ENCODE data around the gene MGAT5B.

The MGAT5B gene

GRCh38 chr17:76926237-76926866 lies 58.1 kb downstream of the MGAT5B start:
- no peak for DNase-seq (ENCODE audit: low read depth in 4 of 4, low spot score in 1 of 4)

DNA sequence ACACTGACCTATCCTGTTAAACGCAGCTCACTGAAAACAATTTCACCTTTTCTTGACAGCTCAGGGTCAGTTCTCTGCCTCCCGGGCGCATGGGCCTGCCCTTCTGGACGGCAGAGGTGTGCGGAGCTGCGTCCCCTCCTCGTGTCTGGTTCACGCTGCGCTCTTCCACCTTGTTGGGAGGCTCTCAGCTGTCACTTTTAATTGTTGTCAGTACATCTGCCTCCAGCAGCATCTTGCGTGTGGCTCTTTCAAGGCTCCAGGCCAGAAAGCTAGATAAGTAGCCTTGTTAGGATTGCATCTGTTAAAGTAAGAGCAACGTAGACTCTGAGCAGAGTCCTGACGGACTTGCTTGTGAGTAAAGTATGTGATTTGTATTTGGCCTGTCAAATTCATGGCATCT lies 59.4 kb downstream of the MGAT5B start:
- no peak for DNase-seq (ENCODE audit: low read depth in 4 of 4, low spot score in 1 of 4)

DNA sequence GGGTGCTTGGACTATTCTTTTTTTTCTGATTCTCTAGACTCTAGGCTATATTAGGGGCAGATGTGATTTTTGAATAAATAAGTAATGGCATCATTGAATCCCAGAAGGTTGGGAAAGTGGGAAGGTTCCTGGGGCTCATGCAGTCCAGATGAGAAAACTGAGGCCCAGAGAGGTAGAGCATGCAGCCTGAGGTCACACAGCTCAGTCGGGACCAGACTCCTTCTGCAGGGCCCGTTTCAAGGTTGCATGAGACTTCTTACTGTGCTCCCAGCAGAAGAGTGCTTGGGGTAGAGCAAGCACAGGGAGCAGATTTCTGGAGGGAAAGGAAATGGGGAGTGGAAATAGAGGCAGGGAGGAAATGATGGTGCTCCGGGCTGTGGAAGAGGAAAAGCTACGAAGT lies 59.8 kb downstream of the MGAT5B start:
- DNase-seq (ENCODE audit: low read depth in 4 of 4, low spot score in 1 of 4): no peak

GRCh38 chr17:76929148-76929547 lies 60.9 kb downstream of the MGAT5B start:
- DNase-seq (ENCODE audit: low read depth in 4 of 4, low spot score in 1 of 4): no peak

DNA sequence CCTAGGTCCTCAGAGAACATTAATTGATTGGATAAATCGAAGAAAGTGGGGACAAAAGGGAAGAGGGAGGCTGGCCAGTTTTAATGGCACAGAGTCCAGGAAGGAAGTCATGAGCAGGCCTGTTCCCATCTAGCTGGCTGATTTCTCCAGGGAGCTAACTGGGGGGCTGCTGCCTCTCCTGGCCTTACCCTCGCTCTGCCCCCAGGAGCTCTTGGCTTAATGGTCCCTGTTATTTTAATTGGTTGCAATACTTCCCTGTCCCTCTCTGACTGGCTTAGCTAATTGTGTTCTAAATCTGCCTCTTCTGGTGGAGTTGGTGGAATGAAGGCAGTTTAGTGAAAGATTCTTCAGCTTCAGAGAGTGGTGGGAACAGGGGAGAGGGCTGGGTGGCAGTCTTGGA lies 61.4 kb downstream of the MGAT5B start:
- no peak for DNase-seq (ENCODE audit: low read depth in 4 of 4, low spot score in 1 of 4)

DNA sequence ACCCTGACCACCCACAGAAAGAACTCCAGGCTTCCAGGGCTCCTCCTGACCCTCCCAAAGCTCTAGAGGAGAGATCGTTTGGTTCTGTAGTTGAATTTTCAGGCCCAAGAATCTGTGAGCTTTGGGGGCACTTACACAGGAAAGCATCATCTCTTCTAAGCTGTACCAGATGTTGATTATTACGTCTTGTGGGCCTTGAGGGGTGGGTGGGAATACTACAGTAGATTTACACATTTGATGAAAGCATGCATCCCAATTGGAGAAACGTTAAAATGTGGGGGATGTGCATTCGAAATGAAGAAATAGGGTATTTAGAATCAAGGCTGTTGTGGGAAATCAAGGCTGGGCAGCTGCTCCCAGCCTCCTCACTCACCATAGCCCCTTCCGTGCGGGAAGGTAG lies 61.9 kb downstream of the MGAT5B start:
- no peak for DNase-seq (ENCODE audit: low read depth in 4 of 4, low spot score in 1 of 4)

GRCh38 chr17:76932402-76933333 lies 64.5 kb downstream of the MGAT5B start:
- DNase-seq (ENCODE audit: low read depth in 4 of 4, low spot score in 1 of 4): no peak

GRCh38 chr17:76934561-76935320 lies 66.5 kb downstream of the MGAT5B start:
- no peak for DNase-seq (ENCODE audit: low read depth in 4 of 4, low spot score in 1 of 4)

GRCh38 chr17:76935331-76935730 lies 67.1 kb downstream of the MGAT5B start:
- no peak for DNase-seq (ENCODE audit: low read depth in 4 of 4, low spot score in 1 of 4)

DNA sequence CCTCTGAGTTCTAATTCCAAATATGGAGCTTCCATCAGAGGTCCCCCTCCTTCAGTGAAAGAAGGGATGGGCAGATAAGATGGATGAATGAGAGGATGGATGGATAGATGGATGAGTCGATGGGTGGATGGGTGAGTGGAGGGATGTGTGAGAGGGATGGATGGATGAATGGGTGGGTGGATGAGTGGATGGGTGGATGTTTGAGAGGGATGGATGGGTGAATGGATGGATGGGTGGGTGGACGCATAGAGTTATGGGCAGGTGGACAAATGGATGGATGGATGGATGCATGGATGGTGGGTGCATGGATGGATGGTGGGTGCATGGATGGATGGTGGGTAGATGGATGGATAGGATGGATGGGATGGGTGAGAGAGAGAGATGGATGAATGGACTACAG lies 69.0 kb downstream of the MGAT5B start:
- no peak for DNase-seq (ENCODE audit: low read depth in 4 of 4, low spot score in 1 of 4)

- DNase-seq (ENCODE audit: low read depth in 4 of 4, low spot score in 1 of 4): no peak
Measured at GRCh38 chr17:76938009-76938408, 69.8 kb downstream of the MGAT5B start.

DNA sequence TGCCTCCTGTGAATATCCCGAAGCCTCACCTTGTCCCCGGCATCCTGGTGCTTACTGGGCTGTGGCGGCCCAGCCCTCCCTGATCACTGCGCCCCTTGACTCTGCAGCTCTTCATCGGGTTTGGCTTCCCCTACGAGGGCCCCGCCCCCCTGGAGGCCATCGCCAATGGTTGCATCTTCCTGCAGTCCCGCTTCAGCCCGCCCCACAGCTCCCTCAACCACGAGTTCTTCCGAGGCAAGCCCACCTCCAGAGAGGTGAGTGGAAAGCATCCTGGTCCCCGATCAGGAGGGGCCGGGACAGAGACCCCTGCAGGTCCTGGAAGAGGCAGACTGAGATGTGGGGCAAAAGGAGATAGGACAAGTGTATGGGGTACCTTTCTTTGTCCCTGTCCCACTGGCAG lies 72.1 kb downstream of the MGAT5B start:
- DNase-seq (ENCODE audit: low read depth in 4 of 4, low spot score in 1 of 4): no peak

GRCh38 chr17:76940738-76941350 lies 72.6 kb downstream of the MGAT5B start:
- no peak for DNase-seq (ENCODE audit: low read depth in 4 of 4, low spot score in 1 of 4)

- DNase-seq (ENCODE audit: low read depth in 4 of 4, low spot score in 1 of 4): no peak
Measured at GRCh38 chr17:76943202-76943601, 75.0 kb downstream of the MGAT5B start.

GRCh38 chr17:76943781-76944213 lies 75.6 kb downstream of the MGAT5B start:
- DNase-seq (ENCODE audit: low read depth in 4 of 4, low spot score in 1 of 4): no peak

GRCh38 chr17:76944477-76944876 lies 76.3 kb downstream of the MGAT5B start:
- DNase-seq (ENCODE audit: low read depth in 4 of 4, low spot score in 1 of 4): no peak

- no peak for DNase-seq (ENCODE audit: low read depth in 4 of 4, low spot score in 1 of 4)
Measured at GRCh38 chr17:76946111-76946771, 78.0 kb downstream of the MGAT5B start.

- DNase-seq (ENCODE audit: low read depth in 4 of 4, low spot score in 1 of 4): no peak
Measured at GRCh38 chr17:76946772-76947135, 78.5 kb downstream of the MGAT5B start.

DNA sequence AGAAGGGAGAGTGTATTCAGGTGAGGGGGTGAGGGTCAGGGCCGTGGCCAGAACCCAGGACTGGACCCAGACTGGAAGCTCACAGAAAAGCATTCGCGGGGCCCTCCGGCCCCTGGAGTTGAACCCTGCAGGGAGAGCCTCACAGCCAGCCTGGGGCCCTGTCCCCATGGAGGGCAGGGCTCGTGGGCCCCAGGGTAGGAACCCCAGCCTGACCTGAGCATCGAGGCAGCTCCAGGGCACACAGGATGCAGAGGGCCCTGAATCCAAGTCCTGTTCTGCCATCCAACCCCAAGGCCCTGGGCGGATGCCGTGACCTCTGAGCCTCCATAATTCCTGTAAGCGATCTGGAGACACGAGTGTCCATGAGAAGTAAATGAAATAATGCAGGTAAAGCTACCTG lies 79.1 kb downstream of the MGAT5B start:
- no peak for DNase-seq (ENCODE audit: low read depth in 4 of 4, low spot score in 1 of 4)

DNA sequence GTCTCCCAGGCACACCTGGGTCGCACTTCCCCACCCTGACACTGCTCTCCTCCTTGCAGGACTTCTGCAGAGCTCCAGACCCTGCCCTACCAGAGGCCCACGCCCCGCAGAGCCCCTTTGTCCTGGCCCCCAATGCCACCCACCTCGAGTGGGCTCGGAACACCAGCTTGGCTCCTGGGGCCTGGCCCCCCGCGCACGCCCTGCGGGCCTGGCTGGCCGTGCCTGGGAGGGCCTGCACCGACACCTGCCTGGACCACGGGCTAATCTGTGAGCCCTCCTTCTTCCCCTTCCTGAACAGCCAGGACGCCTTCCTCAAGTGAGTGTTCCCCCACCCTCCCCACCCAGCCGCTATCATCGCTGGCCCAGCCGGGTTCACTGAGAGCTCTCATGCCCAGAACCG lies 79.6 kb downstream of the MGAT5B start:
- no peak for DNase-seq (ENCODE audit: low read depth in 4 of 4, low spot score in 1 of 4)

GRCh38 chr17:76948301-76948700 lies 80.1 kb downstream of the MGAT5B start:
- DNase-seq (ENCODE audit: low read depth in 4 of 4, low spot score in 1 of 4): no peak

Measured in stimulated activated CD4-positive, alpha-beta T cell treated with anti-CD3 and anti-CD28 coated beads, Interleukin-1b, Interleukin-23, amount 100 ng/mL, for 24 hours (primary cell).